ENCODE measurements around the gene PPP6R2.

DNA sequence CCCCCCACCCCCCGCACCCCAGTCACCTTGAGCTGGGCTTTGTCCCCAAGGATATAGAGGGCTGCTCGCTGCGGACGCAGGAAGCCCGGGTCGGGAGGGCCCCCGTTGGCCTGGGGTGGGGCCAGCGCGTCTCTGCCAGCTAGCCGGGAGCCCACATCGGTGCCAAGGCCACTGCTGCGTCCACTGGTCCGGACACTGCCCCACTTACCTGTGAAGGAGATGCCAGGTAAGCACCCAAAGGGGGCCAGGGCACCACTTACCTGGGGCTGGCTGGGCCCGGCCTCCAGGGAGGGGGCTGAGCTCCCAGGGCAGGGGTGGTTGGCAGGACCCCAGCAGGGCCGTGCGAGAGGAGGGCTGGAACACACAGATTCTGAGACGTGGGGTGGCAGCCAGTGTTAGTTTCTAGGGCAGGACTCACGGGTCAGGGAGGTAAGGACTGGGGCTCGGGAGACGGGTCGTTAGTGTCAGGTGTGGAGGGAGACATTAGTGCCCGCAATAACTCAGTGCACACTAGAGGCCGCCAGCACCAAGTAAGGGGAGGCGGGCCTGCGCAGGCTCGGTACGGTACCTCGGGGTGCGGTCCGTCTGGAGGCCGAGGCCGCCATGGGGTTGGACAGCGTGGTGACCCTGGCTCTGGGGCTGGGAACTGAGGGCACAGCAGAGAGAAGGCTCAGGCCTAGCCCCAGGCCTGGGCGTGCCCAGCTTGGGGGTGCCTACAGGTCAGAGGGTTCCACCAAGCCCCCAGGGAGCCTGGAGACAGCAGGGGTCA, 113.5 kb downstream of the PPP6R2 start:
- TF ChIP-seq POLR2A (IDR thresholded peaks at IDR 0.05), result no peak
- TF ChIP-seq, protein P1, sequence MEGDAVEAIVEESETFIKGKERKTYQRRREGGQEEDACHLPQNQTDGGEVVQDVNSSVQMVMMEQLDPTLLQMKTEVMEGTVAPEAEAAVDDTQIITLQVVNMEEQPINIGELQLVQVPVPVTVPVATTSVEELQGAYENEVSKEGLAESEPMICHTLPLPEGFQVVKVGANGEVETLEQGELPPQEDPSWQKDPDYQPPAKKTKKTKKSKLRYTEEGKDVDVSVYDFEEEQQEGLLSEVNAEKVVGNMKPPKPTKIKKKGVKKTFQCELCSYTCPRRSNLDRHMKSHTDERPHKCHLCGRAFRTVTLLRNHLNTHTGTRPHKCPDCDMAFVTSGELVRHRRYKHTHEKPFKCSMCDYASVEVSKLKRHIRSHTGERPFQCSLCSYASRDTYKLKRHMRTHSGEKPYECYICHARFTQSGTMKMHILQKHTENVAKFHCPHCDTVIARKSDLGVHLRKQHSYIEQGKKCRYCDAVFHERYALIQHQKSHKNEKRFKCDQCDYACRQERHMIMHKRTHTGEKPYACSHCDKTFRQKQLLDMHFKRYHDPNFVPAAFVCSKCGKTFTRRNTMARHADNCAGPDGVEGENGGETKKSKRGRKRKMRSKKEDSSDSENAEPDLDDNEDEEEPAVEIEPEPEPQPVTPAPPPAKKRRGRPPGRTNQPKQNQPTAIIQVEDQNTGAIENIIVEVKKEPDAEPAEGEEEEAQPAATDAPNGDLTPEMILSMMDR (IDR thresholded peaks at IDR 0.05), result no peak
